HL-60/S4 treated with phorbol 12-myristate 13-acetate at 8.2 ng/mL for 4 days and 3 days (cell line): ENCODE data around the gene NUCB1.

ENCODE experiments used
- in situ Hi-C: fragments of 300-500 bp; cut with MboI; formaldehyde crosslinking; loops from 2 replicates; pipeline ENCODE4 v1.15.0; 2022; ENCODE audit warnings: low sequenced_read_pairs

The NUCB1 gene

GRCh38 chr19:48961051-48961649 lies 61.0 kb downstream of the NUCB1 start:
- in situ Hi-C loops = loop anchor here (25.0 kb wide), 1 partner anchor 174 kb away; no protein-coding TSS in a partner anchor

GRCh38 chr19:48961673-48962028 lies 61.5 kb downstream of the NUCB1 start:
- in situ Hi-C loops = loop anchor here (25.0 kb wide), 1 partner anchor 174 kb away; no protein-coding TSS in a partner anchor

- in situ Hi-C loops = loop anchor here (25.0 kb wide), 1 partner anchor 175 kb away; no protein-coding TSS in a partner anchor
Measured at GRCh38 chr19:48962029-48962848, 62.1 kb downstream of the NUCB1 start.

DNA sequence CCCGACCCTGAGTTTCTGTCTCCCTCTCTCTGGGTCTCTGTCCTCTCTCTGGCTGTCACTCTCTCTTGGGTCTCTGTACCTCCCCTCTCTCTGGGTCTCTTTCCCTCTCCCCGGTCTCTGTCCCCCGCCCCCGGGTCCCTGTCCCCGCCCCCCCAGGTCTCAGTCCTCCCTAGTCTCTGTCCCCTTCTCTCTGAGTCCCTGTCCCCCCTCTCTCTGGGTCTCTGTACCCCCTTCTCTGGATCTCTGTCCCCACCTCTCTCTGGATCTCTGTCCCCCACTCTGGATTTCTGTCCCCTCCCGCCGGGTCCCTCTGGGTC lies 62.7 kb downstream of the NUCB1 start:
- in situ Hi-C loops = loop anchor here (25.0 kb wide), 1 partner anchor 176 kb away; no protein-coding TSS in a partner anchor

DNA sequence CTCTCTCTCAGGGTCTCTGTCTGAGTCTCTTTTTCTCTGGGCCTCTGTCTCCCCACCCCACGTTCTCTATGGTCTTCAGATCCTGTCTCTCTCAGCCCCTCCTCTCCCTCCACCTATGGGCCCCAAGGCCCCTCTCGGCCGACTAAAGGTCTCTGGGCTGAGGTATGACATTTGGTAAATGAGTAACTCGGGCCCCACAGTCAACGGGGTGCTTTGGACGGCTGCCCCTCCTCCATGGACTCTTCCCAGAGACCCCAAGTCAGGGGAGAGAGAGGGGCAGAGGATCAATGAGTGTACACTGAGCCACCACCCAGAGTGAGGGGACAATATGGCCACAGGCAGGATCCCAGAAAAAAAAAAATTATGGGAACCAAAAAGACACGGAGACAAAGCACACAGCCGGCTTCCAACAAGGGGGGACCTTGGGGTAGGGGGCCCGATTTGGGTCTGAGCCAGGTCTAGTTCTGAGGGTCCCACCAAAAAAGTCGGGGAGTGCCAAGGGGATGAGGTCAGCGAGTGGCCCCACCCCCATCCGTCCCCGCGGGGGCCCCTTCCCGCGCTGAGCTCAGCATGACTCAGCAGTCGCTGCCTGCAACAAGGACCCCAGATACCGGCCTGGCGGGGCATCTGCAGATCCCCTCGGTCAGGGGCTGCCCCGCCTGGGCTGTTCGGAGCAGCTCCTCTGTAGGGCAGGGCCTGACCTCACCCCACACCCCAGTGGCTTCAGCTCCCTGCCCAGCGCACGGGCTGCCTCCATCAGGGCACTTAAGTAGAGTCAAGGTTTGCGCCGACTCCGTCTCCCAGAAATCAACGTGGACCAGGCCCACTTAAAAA lies 63.5 kb downstream of the NUCB1 start:
- in situ Hi-C loops = loop anchor here (25.0 kb wide), 1 partner anchor 176 kb away; no protein-coding TSS in a partner anchor

DNA sequence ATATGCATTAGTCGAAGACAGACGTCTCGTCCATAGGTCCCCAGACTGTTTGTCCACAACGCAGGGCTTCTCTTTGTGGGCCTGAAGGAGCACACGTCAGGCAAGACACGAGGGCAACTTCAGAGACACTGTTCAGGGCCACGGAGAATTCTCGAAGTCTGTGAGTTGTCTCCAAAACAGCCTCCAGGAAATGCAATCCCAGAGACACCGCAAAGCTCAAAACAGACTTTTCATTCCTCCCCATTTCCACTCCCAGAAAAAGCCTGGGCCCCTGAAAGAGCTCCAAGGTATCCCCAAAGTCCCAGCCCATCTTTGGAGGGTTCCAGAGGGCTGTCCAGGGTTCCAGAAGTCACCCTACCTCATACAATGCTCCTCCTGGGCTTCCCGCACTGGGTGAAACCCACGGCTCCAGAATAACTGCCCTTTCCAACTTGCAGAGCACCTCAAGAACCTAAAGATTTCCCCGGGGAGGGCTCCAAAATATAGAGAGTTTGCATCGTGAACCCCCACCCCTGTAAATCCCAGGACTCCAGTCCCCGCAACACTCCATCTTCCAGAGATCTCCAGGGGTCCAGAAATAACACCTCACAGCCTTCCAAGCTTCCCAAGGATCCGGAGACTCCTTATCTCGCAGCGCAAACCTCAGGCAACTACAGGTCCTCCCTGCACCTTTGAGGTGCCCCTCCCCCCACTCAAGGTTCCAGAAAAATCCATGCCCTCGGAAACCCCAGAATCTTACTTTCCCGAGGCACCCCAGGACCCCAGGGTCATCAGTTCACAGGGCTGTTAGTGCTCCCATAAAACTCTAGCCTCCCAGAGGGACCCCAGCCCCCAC lies 64.3 kb downstream of the NUCB1 start:
- in situ Hi-C loops = loop anchor here (25.0 kb wide), 1 partner anchor 177 kb away; no protein-coding TSS in a partner anchor

DNA sequence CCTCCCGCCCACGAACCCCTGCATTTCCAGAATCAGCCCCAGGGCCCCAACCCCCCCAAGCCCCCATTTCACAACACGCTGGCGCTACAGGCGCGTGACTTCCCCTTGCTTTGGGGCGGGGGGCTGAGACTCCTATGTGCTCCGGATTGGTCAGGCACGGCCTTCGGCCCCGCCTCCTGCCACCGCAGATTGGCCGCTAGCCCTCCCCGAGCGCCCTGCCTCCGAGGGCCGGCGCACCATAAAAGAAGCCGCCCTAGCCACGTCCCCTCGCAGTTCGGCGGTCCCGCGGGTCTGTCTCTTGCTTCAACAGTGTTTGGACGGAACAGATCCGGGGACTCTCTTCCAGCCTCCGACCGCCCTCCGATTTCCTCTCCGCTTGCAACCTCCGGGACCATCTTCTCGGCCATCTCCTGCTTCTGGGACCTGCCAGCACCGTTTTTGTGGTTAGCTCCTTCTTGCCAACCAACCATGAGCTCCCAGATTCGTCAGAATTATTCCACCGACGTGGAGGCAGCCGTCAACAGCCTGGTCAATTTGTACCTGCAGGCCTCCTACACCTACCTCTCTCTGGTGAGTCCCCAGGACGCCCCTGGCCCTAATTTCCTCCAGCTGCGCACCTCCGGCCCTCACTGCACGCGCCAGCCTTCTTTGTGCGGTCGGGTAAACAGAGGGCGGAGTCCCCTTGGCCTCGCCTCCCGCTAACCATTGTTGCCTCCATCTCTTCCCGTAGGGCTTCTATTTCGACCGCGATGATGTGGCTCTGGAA lies 65.1 kb downstream of the NUCB1 start, which contains the start of gene FTL:
FTL (plus strand) TSS at position 270 of the 766 bp plus-strand sequence; CDS start at position 469, 199 bp downstream.
- in situ Hi-C loops = loop anchor here (25.0 kb wide), 1 partner anchor 178 kb away; no protein-coding TSS in a partner anchor

- in situ Hi-C loops = loop anchor here (25.0 kb wide), 1 partner anchor 179 kb away; no protein-coding TSS in a partner anchor
Measured at GRCh38 chr19:48965806-48966540, 65.9 kb downstream of the NUCB1 start.

DNA sequence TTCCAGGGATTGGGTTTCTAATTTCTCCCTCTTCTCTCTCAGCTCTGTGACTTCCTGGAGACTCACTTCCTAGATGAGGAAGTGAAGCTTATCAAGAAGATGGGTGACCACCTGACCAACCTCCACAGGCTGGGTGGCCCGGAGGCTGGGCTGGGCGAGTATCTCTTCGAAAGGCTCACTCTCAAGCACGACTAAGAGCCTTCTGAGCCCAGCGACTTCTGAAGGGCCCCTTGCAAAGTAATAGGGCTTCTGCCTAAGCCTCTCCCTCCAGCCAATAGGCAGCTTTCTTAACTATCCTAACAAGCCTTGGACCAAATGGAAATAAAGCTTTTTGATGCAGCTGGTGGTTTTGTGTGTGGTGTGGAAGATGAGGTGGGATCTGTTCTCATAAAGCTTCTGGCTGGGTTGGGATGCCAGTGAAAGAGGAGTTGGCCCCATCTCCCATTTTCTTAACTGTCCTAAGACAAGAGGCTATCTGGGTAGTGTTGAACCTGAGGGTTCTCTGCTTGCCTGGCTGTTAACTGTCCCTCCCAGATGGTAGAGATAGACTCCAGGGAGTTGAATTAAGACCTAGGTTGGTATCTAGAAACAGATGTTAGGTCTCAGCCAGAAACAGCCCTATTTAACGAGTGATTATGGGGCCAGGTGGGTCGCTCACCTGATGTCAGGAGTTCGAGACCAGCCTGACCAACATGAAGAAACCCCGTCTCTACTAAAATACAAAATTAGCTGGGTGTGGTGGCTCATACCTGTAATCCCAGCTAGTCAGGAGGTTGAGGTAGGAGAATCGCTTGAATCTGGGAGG lies 66.6 kb downstream of the NUCB1 start:
- in situ Hi-C loops = loop anchor here (25.0 kb wide), 1 partner anchor 179 kb away; no protein-coding TSS in a partner anchor

GRCh38 chr19:48967346-48968178 lies 67.5 kb downstream of the NUCB1 start:
- in situ Hi-C loops = loop anchor here (25.0 kb wide), 1 partner anchor 180 kb away; no protein-coding TSS in a partner anchor

DNA sequence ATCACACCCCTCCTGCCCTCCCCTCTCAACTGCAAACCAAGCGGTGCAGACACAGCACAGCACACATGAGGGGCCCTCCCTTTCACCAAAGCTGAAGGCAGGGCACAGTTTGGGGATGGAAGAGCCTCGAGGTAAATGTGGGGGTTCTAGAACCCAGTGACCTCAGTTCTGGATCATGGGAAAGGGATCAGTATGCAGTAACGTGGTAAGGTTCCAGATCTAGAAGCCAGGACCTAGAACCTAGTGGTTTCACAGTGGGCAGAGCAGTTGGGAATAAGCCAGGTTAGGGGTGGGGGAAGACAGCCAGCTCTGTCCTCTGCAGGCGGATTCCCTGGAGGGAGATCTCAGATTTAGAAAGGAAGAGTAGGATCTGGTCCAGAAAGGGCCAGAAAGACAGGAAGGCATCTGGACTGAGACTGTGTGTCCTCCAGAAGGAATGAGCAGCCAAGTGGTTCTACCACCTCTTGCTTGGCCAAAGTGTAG lies 68.1 kb downstream of the NUCB1 start:
- in situ Hi-C loops = loop anchor here (25.0 kb wide), 1 partner anchor 181 kb away; no protein-coding TSS in a partner anchor

DNA sequence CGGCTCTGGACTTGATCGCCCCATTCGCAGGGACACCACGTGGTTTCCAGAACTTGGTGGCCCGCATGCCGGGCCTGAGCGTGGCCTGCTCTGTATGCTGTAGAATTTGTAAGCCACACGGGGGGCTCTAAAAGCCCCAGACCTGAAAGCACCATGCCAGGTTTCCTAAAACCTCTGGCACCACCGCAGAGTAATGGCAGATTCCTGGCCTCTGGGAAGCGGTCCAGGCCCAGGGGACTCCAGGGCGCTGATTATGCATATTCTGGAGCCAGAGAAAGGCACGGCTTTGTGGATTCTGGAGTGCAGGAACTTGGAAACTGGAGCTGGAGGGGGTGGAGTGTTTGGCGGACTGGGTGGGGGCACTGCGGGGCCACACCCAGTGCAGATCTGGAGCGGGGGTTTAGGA lies 68.7 kb downstream of the NUCB1 start:
- in situ Hi-C loops = loop anchor here (25.0 kb wide), 1 partner anchor 182 kb away; no protein-coding TSS in a partner anchor

- in situ Hi-C loops = loop anchor here (25.0 kb wide), 1 partner anchor 182 kb away; no protein-coding TSS in a partner anchor
Measured at GRCh38 chr19:48969276-48970138, 69.4 kb downstream of the NUCB1 start.

GRCh38 chr19:48970139-48970766 lies 70.1 kb downstream of the NUCB1 start:
- in situ Hi-C loops = loop anchor here (25.0 kb wide), 1 partner anchor 183 kb away; no protein-coding TSS in a partner anchor

GRCh38 chr19:48970923-48971395 lies 70.8 kb downstream of the NUCB1 start:
- in situ Hi-C loops = loop anchor here (25.0 kb wide), 1 partner anchor 184 kb away; no protein-coding TSS in a partner anchor
